Measurements from ENCODE around the gene CBX4. TPM values are rescaled to one million over a fixed set of nuclear protein-coding genes. Genes with fewer than 3 reads are reported as not detected.

The CBX4 gene
- total and polyA plus RNA-seq, 2 of the 13 experiments (the other 11 are each of a cell fraction or from before 2014, with no cell fraction given) = 25.8 to 50.8 TPM

GRCh38 chr17:79803997-79804855 is 35.0 kb downstream of the CBX4 start (continued):
- peak; percentile 76; the same call in 1 of the 2 replicates for TF ChIP-seq E2F2 (CRISPR knock-in tag; IDR thresholded peaks at IDR 0.05; ENCODE audit: borderline replicate concordance)
- TF ChIP-seq, protein P1, sequence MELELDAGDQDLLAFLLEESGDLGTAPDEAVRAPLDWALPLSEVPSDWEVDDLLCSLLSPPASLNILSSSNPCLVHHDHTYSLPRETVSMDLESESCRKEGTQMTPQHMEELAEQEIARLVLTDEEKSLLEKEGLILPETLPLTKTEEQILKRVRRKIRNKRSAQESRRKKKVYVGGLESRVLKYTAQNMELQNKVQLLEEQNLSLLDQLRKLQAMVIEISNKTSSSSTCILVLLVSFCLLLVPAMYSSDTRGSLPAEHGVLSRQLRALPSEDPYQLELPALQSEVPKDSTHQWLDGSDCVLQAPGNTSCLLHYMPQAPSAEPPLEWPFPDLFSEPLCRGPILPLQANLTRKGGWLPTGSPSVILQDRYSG (CRISPR knock-in tag; IDR thresholded peaks at IDR 0.05) = no peak; the same call in 1 of the 2 replicates
- TF ChIP-seq ZNF557 (CRISPR knock-in tag; IDR thresholded peaks at IDR 0.05) = 0 out of 2 replicates have a peak, but pooled peaks have one; percentile 66
- 0 out of 2 replicates have a peak, but pooled peaks have one; percentile 64 for TF ChIP-seq ZNF317 (CRISPR knock-in tag; IDR thresholded peaks at IDR 0.05)
- TF ChIP-seq NKX3-1 (CRISPR knock-in tag; IDR thresholded peaks at IDR 0.05) = peak; percentile 85
- TF ChIP-seq ZNF747 (CRISPR knock-in tag; IDR thresholded peaks at IDR 0.05; ENCODE audit: borderline replicate concordance) = 0 out of 2 replicates have a peak, but pooled peaks have one; percentile 48
- TF ChIP-seq, protein P2, sequence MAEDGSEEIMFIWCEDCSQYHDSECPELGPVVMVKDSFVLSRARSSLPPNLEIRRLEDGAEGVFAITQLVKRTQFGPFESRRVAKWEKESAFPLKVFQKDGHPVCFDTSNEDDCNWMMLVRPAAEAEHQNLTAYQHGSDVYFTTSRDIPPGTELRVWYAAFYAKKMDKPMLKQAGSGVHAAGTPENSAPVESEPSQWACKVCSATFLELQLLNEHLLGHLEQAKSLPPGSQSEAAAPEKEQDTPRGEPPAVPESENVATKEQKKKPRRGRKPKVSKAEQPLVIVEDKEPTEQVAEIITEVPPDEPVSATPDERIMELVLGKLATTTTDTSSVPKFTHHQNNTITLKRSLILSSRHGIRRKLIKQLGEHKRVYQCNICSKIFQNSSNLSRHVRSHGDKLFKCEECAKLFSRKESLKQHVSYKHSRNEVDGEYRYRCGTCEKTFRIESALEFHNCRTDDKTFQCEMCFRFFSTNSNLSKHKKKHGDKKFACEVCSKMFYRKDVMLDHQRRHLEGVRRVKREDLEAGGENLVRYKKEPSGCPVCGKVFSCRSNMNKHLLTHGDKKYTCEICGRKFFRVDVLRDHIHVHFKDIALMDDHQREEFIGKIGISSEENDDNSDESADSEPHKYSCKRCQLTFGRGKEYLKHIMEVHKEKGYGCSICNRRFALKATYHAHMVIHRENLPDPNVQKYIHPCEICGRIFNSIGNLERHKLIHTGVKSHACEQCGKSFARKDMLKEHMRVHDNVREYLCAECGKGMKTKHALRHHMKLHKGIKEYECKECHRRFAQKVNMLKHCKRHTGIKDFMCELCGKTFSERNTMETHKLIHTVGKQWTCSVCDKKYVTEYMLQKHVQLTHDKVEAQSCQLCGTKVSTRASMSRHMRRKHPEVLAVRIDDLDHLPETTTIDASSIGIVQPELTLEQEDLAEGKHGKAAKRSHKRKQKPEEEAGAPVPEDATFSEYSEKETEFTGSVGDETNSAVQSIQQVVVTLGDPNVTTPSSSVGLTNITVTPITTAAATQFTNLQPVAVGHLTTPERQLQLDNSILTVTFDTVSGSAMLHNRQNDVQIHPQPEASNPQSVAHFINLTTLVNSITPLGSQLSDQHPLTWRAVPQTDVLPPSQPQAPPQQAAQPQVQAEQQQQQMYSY (CRISPR knock-in tag; IDR thresholded peaks at IDR 0.05) = no peak
- no peak for TF ChIP-seq KDM6A (CRISPR knock-in tag; IDR thresholded peaks at IDR 0.05; ENCODE audit: low read depth)
- TF ChIP-seq HOXA5 (CRISPR knock-in tag; IDR thresholded peaks at IDR 0.05) = peak; percentile 61
- 0 out of 2 replicates have a peak, but pooled peaks have one; percentile 65 for TF ChIP-seq ZNF713 (CRISPR knock-in tag; IDR thresholded peaks at IDR 0.05)
- peak; percentile 80; the same call in 1 of the 2 replicates for TF ChIP-seq ZNF746 (CRISPR knock-in tag; IDR thresholded peaks at IDR 0.05)
- TF ChIP-seq TFDP2 (CRISPR knock-in tag; IDR thresholded peaks at IDR 0.05) = peak; percentile 90
- 0 out of 2 replicates have a peak, but pooled peaks have one; percentile 24 for TF ChIP-seq AHDC1 (CRISPR knock-in tag; IDR thresholded peaks at IDR 0.05; ENCODE audit: borderline replicate concordance)
- TF ChIP-seq SAP130 (CRISPR knock-in tag; IDR thresholded peaks at IDR 0.05; ENCODE audit: low read depth) = peak; percentile 60
- TF ChIP-seq ZNF264 (CRISPR knock-in tag; IDR thresholded peaks at IDR 0.05) = no peak
- TF ChIP-seq PITX1 (CRISPR knock-in tag; IDR thresholded peaks at IDR 0.05) = peak; percentile 71; the same call in 1 of the 2 replicates
